Epithelial cell of proximal tubule (primary cell): ENCODE measurements around the gene FBXO41. TPM values are rescaled to one million over a fixed set of nuclear protein-coding genes. Genes with fewer than 3 reads are reported as not detected.

Experiments used
- DNase-seq: peaks from one replicate; pipeline ENCODE4 v3.0.0-alpha.2; 2011; ENCODE audit warnings: low read depth
- H3K4me3 ChIP-seq: 2 replicates; pipeline ENCODE4 v1.5.1; 2011; ENCODE audit warnings: low read depth, mild to moderate bottlenecking, low read length
- total RNA-seq: library from RNA; depleted of rRNA; stranded (reverse); fragments of >200 nt; gene quantifications from 2 replicates; pipeline ENCODE4 v1.2.3, GENCODE V29; 2015
- TF ChIP-seq, protein P1 (sequence below): conservative IDR thresholded peaks from 2 replicates; pipeline ENCODE4 v1.5.1; 2012; ENCODE audit warnings: low read depth, mild to moderate bottlenecking, low read length

The FBXO41 gene
- total RNA-seq, 1 donor from 2014 or later, result 4.5 TPM

- no peak overlapping the region for H3K4me3 ChIP-seq
- TF ChIP-seq, protein P1, sequence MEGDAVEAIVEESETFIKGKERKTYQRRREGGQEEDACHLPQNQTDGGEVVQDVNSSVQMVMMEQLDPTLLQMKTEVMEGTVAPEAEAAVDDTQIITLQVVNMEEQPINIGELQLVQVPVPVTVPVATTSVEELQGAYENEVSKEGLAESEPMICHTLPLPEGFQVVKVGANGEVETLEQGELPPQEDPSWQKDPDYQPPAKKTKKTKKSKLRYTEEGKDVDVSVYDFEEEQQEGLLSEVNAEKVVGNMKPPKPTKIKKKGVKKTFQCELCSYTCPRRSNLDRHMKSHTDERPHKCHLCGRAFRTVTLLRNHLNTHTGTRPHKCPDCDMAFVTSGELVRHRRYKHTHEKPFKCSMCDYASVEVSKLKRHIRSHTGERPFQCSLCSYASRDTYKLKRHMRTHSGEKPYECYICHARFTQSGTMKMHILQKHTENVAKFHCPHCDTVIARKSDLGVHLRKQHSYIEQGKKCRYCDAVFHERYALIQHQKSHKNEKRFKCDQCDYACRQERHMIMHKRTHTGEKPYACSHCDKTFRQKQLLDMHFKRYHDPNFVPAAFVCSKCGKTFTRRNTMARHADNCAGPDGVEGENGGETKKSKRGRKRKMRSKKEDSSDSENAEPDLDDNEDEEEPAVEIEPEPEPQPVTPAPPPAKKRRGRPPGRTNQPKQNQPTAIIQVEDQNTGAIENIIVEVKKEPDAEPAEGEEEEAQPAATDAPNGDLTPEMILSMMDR, result no peak
- no peak for DNase-seq
Measured at GRCh38 chr2:73294239-73294638, 10.0 kb upstream of the FBXO41 start.

GRCh38 chr2:73293534-73294171, 9.4 kb upstream of the FBXO41 start, which contains the start of gene EGR4:
EGR4 (minus strand) TSS chr2:73293548; CDS start chr2:73293317, 231 bp downstream.
- no peak for DNase-seq
- TF ChIP-seq, protein P1, result no peak
- peak within 1 kb of the TSS; percentile 50 for H3K4me3 ChIP-seq

DNA sequence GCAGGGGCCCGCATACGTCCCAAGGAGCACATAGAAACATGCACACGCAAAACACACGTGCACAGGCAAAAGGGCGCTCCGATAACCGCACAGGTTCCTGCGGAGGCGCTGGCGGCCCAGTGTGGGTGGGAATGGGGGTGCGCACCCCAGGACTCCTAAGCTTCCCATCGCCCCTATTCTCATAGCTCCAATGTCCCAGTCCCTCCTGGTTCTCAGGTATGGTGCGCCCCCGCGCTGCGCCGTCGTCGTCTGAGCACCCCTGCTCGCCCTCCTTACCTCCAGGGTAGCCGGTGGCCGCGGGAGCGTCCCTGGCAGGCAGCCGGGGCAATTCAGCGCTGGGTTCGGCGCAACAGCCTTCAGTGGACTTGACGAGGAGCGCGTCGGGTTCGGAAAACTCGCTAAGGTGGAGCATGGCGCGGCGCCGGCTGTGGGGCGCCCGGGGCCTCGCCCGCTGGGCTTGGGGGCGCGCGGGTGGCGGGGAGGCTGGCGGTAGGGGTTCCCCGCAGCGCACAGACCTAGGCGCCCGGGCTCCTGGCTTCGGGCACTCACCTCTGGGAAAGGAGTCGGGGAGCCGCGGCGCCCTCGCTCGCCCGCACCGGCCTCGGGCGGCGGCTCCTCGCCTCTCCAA, 8.7 kb upstream of the FBXO41 start:
- DNase-seq, result no peak
- TF ChIP-seq, protein P1, result no peak
- peak overlapping the region; percentile 50 for H3K4me3 ChIP-seq

DNA sequence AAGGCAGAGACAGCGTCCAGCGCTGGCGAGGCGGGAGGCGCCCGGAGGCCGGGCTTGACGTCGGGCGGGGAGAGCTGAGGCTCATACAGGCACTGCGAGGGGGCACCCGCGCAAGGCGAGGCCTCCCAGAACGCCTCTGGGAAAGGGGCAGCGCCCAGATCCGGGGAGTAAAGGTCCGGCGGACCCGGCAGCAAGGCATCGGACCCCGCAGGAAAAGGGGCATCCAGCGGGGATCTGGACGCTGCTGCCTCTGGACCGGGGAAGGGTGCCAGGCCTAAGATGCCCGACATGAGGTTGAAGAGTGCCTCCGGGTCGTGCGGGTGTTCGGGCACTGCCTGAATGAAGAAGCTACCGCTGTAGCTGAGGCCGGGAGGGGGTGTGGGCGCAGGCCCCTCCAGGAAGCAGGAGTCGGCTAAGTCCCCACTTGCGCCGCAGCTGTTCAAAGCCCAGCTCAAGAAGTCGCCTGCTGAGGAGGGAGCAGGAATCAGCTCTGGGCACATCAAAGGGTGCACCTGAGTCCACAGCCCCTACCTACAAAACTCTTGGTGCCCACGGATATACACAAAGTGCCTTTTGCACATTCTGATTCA, 8.1 kb upstream of the FBXO41 start:
- TF ChIP-seq, protein P1, result no peak
- no peak overlapping the region for H3K4me3 ChIP-seq
- DNase-seq, result no peak

DNA sequence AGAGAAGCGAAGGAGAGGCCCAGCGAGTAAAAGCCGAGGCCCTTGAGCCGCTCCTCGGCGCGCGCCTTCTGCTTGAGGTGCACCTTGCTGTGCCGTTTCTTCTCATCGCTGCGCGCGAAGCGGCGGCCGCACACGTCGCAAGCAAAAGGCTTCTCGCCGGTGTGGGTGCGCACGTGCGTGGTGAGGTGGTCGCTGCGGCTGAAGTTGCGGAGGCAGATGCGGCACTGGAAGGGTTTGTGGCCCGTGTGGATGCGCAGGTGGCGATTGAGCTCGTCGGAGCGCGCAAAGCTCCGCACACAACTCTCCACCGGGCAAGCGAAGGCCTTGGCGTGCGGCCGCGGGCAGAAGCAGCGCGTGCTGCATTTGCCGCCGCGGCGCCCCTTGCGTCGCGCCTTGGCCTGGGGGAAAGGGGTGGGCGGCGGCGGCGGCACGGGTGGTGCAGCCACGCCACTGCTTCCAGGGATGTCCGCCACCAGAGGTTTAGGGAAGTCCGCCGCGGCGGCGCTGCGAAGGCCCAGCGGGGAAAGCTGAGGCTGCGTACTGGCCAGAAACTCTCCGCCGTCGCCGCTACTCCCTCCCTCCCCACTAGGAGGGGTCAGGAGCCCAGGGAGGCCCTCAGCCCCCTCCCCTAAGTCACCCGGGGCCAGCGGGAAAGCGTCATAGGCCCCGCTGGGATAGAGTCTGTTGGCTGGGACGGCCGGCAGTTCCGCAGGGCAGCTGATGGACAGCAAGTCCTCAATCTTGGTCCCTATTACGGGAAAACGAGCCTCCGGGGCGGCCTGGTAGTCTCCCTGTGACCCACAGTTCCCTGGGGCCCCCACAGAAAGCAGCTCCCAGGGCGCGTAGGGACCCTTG, 7.4 kb upstream of the FBXO41 start:
- TF ChIP-seq, protein P1, result peak; percentile 7
- no peak for DNase-seq
- H3K4me3 ChIP-seq, result peak overlapping the region; percentile 26

- TF ChIP-seq, protein P1, result no peak
- H3K4me3 ChIP-seq, result peak overlapping the region; percentile 26
- DNase-seq, result no peak
Measured at GRCh38 chr2:73291093-73291460, 6.8 kb upstream of the FBXO41 start.
